Stomach (tissue), 9 donors: Measurements from ENCODE around the gene TRIO. TPM values are rescaled to one million over a fixed set of nuclear protein-coding genes. Genes with fewer than 3 reads are reported as not detected.

Experiments used
- DNase-seq, 2 donors: peaks; one replicate each; pipeline versions ENCODE4 v3.0.0 to v3.0.0-alpha.2; 2013 to 2019
- H3K27ac ChIP-seq, 5 donors: fragments of 200-600 bp in 4 of 5; sonication (generic) in 4 of 5; one replicate each; pipeline ENCODE4 v1.5.1; 2013 to 2019; ENCODE audit warnings: mild to moderate bottlenecking in 1 of 5, moderate library complexity in 1 of 5
- H3K27me3 ChIP-seq, 3 donors: fragments of 200-600 bp; sonication (generic); one replicate each; pipeline ENCODE4 v1.5.1; 2017 to 2019; ENCODE audit warnings: mixed run types in 1 of 3
- H3K36me3 ChIP-seq, 4 donors: fragments of 200-600 bp; sonication (generic); 1 replicate in 3 of 4; 2 replicates in 1 of 4; pipeline ENCODE4 v1.5.1; 2016 to 2019
- H3K4me1 ChIP-seq, 4 donors: fragments of 200-600 bp; sonication (generic); one replicate each; pipeline ENCODE4 v1.5.1; 2016 to 2019
- H3K4me3 ChIP-seq, 4 donors: fragments of 200-600 bp; sonication (generic) in 3 of 4; one replicate each; pipeline ENCODE4 v1.5.1; 2016 to 2019; ENCODE audit warnings: mild to moderate bottlenecking in 1 of 4
- H3K9me3 ChIP-seq, 4 donors: fragments of 200-600 bp; sonication (generic); one replicate each; pipeline ENCODE4 v1.5.1; 2016 to 2019
- EP300 ChIP-seq: sonication (generic); formaldehyde crosslinking; IDR thresholded peaks from one replicate; pipeline ENCODE4 v1.6.1; 2017; ENCODE audit warnings: antibody characterized with exemption
- POLR2A ChIP-seq, 4 donors: fragments of 450-650 bp; IDR thresholded peaks; one replicate each; pipeline ENCODE4 v1.6.1; 2016; ENCODE audit warnings: antibody characterized with exemption in 4 of 4, control low read depth in 2 of 4, mild to moderate bottlenecking in 1 of 4, moderate library complexity in 1 of 4
- POLR2AphosphoS5 ChIP-seq, 3 donors: sonication (generic); formaldehyde crosslinking; IDR thresholded peaks; one replicate each; pipeline ENCODE4 v1.6.1; 2016; ENCODE audit warnings: antibody characterized with exemption in 3 of 3
- WGBS, 5 donors: extraction: QIAGEN DNeasy Blood & Tissue Kit in 3 of 5; methylation state at CpG; one replicate each; pipeline versions ENCODE4 v1.1.5 to v1.1.7; 2013 to 2018; 5-methylcytosine and 5-hydroxymethylcytosine counted together
- intact Hi-C: fragments of 100-400 bp; cut with DNase I; formaldehyde crosslinking; loops from one replicate; pipeline ENCODE4 v1.15.1; 2023; ENCODE audit warnings: low total_unique reads
- polyA plus RNA-seq, 3 donors: library from polyadenylated mRNA; stranded (reverse); fragments of 200-250 nt; gene quantifications; one replicate each; pipeline ENCODE4 v1.2.3, GENCODE V29; 2013
- total RNA-seq, 5 donors: library from RNA; depleted of rRNA; stranded (reverse); fragments of >200 nt; gene quantifications; one replicate each; pipeline versions ENCODE4 v1.1.0 to v1.2.3, GENCODE V29; 2014 to 2016
- TF ChIP-seq, protein P1 (sequence below), 7 experiments: fragments of 450-650 bp in 4 of 7; fragments of 200-600 bp in 3 of 7; sonication (generic) in 3 of 7; IDR thresholded peaks; one replicate each; pipeline ENCODE4 v1.5.1; 2016 to 2019; ENCODE audit warnings: antibody characterized with exemption in 7 of 7, control low read depth in 2 of 7, mild to moderate bottlenecking in 1 of 7
- donor health status: healthy with polysubstance abuse.
- donor health status: Bipolar disorder and iron deficiency.
- donor health status: healthy.

The TRIO gene
- total and polyA plus RNA-seq, 8 donors: 9.9 to 558 (median 127) TPM

DNA sequence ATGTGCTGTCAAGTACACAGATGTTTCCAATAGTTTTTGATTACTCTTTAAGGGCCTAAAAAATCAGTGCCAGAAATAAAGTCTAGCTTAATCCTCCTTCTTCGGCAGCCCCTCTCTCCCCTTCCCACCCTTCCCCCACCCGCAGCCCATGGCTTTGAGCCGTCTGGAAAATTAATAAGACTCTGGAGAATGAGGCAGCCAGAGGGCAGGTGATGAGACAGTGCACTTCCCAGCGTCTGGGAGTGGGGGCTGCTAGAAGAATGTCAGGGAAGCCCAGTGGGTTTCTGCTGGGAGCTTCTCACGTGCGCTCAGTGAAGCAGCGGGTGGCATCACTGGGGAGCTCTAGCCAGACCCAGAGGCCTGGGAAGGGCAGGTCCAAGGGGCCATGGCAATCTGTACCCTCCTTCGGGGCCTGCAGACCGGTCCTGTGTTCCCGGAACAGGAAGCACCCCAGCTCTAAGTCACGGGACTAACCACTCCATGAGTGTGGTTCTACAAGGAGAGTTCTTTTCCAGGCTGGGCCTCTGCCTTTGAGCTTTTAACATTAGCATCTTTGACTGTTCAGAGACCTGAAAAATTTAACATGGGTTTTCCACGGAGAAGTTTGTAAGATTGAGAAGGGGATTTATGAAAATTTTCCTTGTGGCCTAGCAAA is 273.6 kb downstream of the TRIO start:
- intact Hi-C loops: no loop called here
- peak in 1 of 2 donors; percentile 66 for DNase-seq
- WGBS, 5 donors: 61 to 82% (median 77%) methylated on average over 8 to 12 of the region's 12 CpGs
- Histone ChIP-seq H3K9me3 (no peaks in the 10 kb centered on the region), H3K27ac (peak overlapping the region in 4 of 5 donors; percentile 11 to 58 (median 40)), H3K4me3 (no peak overlapping the region), H3K36me3 (peaks cover 28 to 90% (median 84%) of the 10 kb centered on the region in 4 donors), H3K27me3 (no peaks in the 10 kb centered on the region), H3K4me1 (peaks cover 0 to 34% (median 11%) of the 10 kb centered on the region in 4 donors)
- TF ChIP-seq EP300 (no peak), POLR2A (IDR thresholded peaks at IDR 0.05) (no peak), POLR2AphosphoS5 (IDR thresholded peaks at IDR 0.05) (no peak)
- TF ChIP-seq, protein P1, sequence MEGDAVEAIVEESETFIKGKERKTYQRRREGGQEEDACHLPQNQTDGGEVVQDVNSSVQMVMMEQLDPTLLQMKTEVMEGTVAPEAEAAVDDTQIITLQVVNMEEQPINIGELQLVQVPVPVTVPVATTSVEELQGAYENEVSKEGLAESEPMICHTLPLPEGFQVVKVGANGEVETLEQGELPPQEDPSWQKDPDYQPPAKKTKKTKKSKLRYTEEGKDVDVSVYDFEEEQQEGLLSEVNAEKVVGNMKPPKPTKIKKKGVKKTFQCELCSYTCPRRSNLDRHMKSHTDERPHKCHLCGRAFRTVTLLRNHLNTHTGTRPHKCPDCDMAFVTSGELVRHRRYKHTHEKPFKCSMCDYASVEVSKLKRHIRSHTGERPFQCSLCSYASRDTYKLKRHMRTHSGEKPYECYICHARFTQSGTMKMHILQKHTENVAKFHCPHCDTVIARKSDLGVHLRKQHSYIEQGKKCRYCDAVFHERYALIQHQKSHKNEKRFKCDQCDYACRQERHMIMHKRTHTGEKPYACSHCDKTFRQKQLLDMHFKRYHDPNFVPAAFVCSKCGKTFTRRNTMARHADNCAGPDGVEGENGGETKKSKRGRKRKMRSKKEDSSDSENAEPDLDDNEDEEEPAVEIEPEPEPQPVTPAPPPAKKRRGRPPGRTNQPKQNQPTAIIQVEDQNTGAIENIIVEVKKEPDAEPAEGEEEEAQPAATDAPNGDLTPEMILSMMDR (IDR thresholded peaks at IDR 0.05): no peak

DNA sequence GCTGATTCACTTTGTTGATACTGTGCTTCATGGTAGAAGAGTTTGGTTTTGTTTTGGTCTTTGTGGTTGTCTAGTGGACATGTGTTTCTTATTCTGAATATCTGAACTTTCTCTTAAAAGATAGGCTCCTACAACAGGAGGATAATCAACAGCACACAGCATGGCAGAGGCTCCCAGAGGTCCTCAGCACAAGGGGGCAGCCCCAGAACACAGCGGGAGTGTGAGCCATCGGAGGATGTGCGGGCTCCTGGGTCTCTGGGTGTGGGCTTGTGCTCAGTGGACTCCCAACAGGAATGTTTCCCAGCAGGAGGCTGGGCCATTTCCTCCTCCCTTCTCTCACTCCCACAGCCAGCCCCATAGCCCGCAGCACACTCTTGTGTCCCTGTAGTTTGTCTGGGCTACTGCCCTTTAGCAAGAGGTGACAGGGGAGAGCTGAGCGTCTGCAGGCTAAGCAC is 274.2 kb downstream of the TRIO start:
- no peak for DNase-seq
- Histone ChIP-seq H3K27me3 (no peaks in the 10 kb centered on the region), H3K36me3 (peaks cover 31 to 90% (median 84%) of the 10 kb centered on the region in 4 donors), H3K27ac (peak overlapping the region in 4 of 5 donors; percentile 11 to 58 (median 40)), H3K4me3 (no peak overlapping the region), H3K4me1 (peaks cover 0 to 34% (median 11%) of the 10 kb centered on the region in 4 donors), H3K9me3 (no peaks in the 10 kb centered on the region)
- intact Hi-C loops: no loop called here
- TF ChIP-seq, protein P1 (IDR thresholded peaks at IDR 0.05): no peak
- TF ChIP-seq EP300 (no peak), POLR2A (IDR thresholded peaks at IDR 0.05) (no peak), POLR2AphosphoS5 (IDR thresholded peaks at IDR 0.05) (no peak)
- 63 to 90% (median 81%) methylated on average over 5 of the region's 5 CpGs for WGBS, 5 donors

DNA sequence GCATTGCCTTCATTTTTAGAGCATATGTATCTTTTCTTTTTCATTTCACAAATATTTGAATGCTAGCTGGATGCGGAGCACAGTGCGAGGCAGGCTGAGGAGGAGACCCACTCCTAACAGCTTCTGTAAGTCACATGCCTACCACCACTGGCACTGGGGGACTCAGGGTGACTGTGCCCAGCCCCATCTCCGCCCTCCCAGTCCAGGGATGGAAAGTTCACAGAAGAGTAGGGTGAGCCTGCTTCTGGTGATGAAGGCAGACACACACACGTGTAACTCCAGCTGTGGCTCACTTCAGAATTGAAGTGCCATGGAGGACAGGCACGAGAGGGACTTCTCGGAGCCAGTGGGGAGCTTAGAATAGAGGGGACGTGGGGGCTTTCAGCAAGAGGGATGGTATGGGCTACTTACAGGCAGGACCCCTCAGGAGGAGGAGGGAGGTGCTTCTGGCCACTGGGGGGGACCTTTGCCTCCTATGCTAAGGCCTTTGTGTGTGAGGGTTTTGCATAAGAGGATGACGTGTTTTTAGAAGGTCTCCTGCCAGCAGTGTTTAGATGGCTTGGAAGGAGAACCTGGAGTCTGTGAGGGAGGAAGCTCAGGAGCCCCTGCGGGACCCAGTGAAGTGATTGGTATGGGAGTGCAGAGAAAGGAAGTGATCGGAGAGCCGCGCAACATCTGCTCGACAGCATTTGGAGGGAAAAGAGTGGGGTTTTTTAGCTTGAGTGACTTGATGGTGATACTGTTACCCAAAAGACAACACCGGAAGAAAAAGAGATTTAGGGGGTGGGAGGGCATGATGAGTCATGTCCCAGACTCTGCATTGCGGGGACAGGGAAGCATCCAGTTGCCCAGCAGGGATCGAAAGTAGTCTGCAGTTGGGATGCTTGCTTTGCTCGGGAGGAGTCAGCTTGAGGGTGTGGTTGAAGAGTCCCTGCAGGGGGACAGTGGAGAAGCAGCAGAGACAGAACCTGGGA is 274.9 kb downstream of the TRIO start:
- Histone ChIP-seq H3K4me1 (peaks cover 0 to 26% (median 11%) of the 10 kb centered on the region in 4 donors), H3K9me3 (no peaks in the 10 kb centered on the region), H3K36me3 (peaks cover 23 to 90% (median 84%) of the 10 kb centered on the region in 4 donors), H3K27ac (peak overlapping the region in 3 of 5 donors; percentile 27 to 58 (median 54)), H3K27me3 (no peaks in the 10 kb centered on the region), H3K4me3 (no peak overlapping the region)
- 88 to 95% (median 91%) methylated on average over 17 of the region's 17 CpGs for WGBS, 5 donors
- DNase-seq: no peak
- intact Hi-C loops: no loop called here
- no peak for TF ChIP-seq POLR2A (IDR thresholded peaks at IDR 0.05)

DNA sequence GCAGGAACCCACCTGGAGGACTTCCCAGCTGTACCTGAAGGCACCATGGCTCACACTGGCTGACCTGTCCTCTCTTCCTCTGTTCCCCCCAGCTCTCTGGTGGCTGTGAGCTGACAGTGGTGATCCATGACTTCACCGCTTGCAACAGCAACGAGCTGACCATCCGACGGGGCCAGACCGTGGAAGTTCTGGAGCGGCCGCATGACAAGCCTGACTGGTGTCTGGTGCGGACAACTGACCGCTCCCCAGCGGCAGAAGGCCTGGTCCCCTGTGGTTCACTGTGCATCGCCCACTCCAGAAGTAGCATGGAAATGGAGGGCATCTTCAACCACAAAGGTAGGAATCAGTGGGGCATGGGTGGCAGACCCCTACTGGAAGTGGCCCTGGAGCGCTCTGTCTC is 276.5 kb downstream of the TRIO start:
- WGBS, 5 donors: 92 to 98% (median 97%) methylated on average over 12 of the region's 12 CpGs
- TF ChIP-seq, protein P1 (IDR thresholded peaks at IDR 0.05): no peak
- TF ChIP-seq POLR2AphosphoS5 (IDR thresholded peaks at IDR 0.05): no peak
- no peak for TF ChIP-seq EP300
- TF ChIP-seq POLR2A (IDR thresholded peaks at IDR 0.05): no peak
- H3K9me3 ChIP-seq: no peaks in the 10 kb centered on the region
- H3K27me3 ChIP-seq: no peaks in the 10 kb centered on the region
- no peak overlapping the region for H3K4me3 ChIP-seq
- H3K36me3 ChIP-seq: peaks cover 17 to 85% (median 81%) of the 10 kb centered on the region in 4 donors
- no peak for DNase-seq
- intact Hi-C loops: no loop called here
- H3K27ac ChIP-seq: no peak overlapping the region
- peaks cover 0 to 26% (median 11%) of the 10 kb centered on the region in 4 donors for H3K4me1 ChIP-seq
